Adrenal gland (tissue), 12 donors: Measurements from ENCODE around the gene MMP23B. TPM values are rescaled to one million over a fixed set of nuclear protein-coding genes. Genes with fewer than 3 reads are reported as not detected.

Experiments used
- DNase-seq, 7 donors: peaks; one replicate each; pipeline ENCODE4 v3.0.0-alpha.2; 2019 to 2020
- H3K27ac ChIP-seq, 5 donors: fragments of 200-600 bp; sonication (generic) in 4 of 5; 1 replicate in 3 of 5; 2 replicates in 2 of 5; pipeline versions ENCODE4 v1.5.1 to v1.8.0; 2016 to 2020; ENCODE audit warnings: mild to moderate bottlenecking in 1 of 5
- H3K27me3 ChIP-seq: fragments of 200-600 bp; 2 replicates; pipeline ENCODE4 v1.8.0; 2021
- H3K36me3 ChIP-seq, 2 donors: fragments of 200-600 bp; replicated peaks in 1 of 2; 1 replicate in 1 of 2; 2 replicates in 1 of 2; pipeline versions ENCODE4 v1.5.1 to v1.8.0; 2018 to 2022
- H3K4me1 ChIP-seq, 2 donors: fragments of 200-600 bp; replicated peaks in 1 of 2; 1 replicate in 1 of 2; 2 replicates in 1 of 2; pipeline versions ENCODE4 v1.5.1 to v1.8.0; 2018 to 2021
- H3K4me3 ChIP-seq, 4 donors: fragments of 200-600 bp; sonication (generic) in 3 of 4; one replicate each; pipeline ENCODE4 v1.5.1; 2016 to 2018
- H3K9me3 ChIP-seq, 3 donors: fragments of 200-600 bp; sonication (generic) in 1 of 3; replicated peaks in 1 of 3; 1 replicate in 2 of 3; 2 replicates in 1 of 3; pipeline versions ENCODE4 v1.5.1 to v1.8.0; 2016 to 2021
- POLR2A ChIP-seq, 2 donors: fragments of 450-650 bp; IDR thresholded peaks; one replicate each; pipeline ENCODE4 v1.6.1; 2017; ENCODE audit warnings: antibody characterized with exemption in 2 of 2, mild to moderate bottlenecking in 2 of 2, moderate library complexity in 1 of 2
- WGBS, 4 donors: extraction: QIAGEN DNeasy Blood & Tissue Kit in 2 of 4; methylation state at CpG; one replicate each; pipeline versions ENCODE4 v1.1.5 to v1.1.7; 2013 to 2017; 5-methylcytosine and 5-hydroxymethylcytosine counted together
- intact Hi-C, 2 donors: fragments of 100-400 bp; cut with DNase I; formaldehyde crosslinking; loops; one replicate each; pipeline versions ENCODE4 v1.14.1 to v1.15.0; 2022 to 2023
- polyA plus RNA-seq, 3 donors: library from polyadenylated mRNA; stranded (reverse); fragments of 200-250 nt in 2 of 3; fragments of 350-450 nt in 1 of 3; fragmentation: Illumina TruSeq in 1 of 3; extraction: RNeasy Lipid Tissue Mini Kit (QIAGEN cat#74804) in 1 of 3; gene quantifications; one replicate each; pipeline ENCODE4 v1.2.3, GENCODE V29; 2013 to 2014
- total RNA-seq, 9 donors: library from RNA; depleted of rRNA in 4 of 9; stranded (reverse); fragments of >200 nt in 4 of 9; fragments of 120-200 nt in 1 of 9; fragmentation: NEBNext Ultra II Directional in 1 of 9; extraction: Animal tissue kit (Norgen Biotek cat#: 25700) in 1 of 9; gene quantifications; one replicate each; pipeline versions ENCODE4 v1.1.0 to v1.2.4, GENCODE V29; 2013 to 2023
- TF ChIP-seq, protein P1 (sequence below), 6 experiments: fragments of 450-650 bp in 4 of 6; fragments of 200-600 bp in 2 of 6; sonication (generic) in 1 of 6; IDR thresholded peaks; 1 replicate in 5 of 6; 2 replicates in 1 of 6; pipeline versions ENCODE4 v1.5.1 to v1.8.0; 2016 to 2021; ENCODE audit warnings: antibody characterized with exemption in 6 of 6, mild to moderate bottlenecking in 2 of 6, moderate library complexity in 1 of 6
- donor health status: healthy with polysubstance abuse.
- donor health status: Bipolar disorder and iron deficiency.
- donor health status: DM: yes; HTN: yes; CAD: no.
- donor health status: DM: no; HTN: no; CAD: no.
- donor health status: DM: no; HTN: no; CAD: no.
- donor health status: DM: yes; HTN: yes; CAD: no.

The MMP23B gene
- total and polyA plus RNA-seq, 12 donors, result 1.6 to 28.0 (median 9.8) TPM; not detected in 1

DNA sequence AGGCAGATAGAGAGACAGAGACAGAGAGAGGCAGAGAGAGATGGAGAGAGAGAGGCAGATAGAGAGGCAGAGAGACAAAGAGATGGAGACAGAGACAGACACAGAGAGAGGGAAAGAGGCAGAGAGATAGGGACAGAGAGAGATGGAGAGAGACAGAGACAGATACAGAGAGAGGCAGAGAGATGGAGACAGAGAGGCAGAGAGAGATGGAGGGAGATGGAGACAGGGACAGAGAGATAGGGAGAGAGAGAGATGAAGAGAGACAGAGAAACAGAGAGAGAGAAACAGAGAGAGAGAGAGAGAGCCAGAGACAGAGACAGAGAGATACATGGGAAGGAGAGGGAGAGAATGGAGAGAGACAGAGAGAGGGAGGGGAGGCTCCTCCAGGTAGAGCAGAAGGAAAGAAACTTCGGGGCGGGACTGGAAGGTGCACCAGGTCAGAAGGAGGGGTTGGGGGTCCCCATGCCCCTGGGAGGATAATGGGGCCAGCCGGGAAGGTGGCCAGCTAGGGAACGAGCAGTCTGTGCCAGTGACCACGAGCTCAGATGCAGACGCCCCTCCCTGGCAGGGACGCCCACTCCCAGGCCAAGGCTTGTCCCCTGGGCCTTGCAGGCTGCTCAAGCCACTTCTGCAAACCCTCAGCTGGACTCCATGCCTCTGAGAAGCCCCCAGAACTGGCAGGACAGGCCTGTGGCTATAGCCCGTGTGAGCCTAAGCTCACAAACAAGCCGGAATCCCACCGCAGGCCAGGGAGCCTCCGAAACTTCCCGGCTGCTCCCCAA, 35.3 kb upstream of the MMP23B start:
- Histone ChIP-seq H3K27ac (peak overlapping the region in 1 of 5 donors; percentile 85), H3K4me1 (peaks cover 26 to 37% of the 10 kb centered on the region in 2 donors), H3K36me3 (no peaks in the 10 kb centered on the region), H3K4me3 (peak overlapping the region in 1 of 4 donors; percentile 51), H3K27me3 (no peaks in the 10 kb centered on the region), H3K9me3 (no peaks in the 10 kb centered on the region)
- intact Hi-C loops, result no loop called here
- peak in 2 of 7 donors; percentile 31 to 34 for DNase-seq
- TF ChIP-seq, protein P1, sequence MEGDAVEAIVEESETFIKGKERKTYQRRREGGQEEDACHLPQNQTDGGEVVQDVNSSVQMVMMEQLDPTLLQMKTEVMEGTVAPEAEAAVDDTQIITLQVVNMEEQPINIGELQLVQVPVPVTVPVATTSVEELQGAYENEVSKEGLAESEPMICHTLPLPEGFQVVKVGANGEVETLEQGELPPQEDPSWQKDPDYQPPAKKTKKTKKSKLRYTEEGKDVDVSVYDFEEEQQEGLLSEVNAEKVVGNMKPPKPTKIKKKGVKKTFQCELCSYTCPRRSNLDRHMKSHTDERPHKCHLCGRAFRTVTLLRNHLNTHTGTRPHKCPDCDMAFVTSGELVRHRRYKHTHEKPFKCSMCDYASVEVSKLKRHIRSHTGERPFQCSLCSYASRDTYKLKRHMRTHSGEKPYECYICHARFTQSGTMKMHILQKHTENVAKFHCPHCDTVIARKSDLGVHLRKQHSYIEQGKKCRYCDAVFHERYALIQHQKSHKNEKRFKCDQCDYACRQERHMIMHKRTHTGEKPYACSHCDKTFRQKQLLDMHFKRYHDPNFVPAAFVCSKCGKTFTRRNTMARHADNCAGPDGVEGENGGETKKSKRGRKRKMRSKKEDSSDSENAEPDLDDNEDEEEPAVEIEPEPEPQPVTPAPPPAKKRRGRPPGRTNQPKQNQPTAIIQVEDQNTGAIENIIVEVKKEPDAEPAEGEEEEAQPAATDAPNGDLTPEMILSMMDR (IDR thresholded peaks at IDR 0.05), result no peak
- no peak for TF ChIP-seq POLR2A (IDR thresholded peaks at IDR 0.05)
- 30 to 69% (median 34%) methylated on average over 4 to 12 of the region's 12 CpGs for WGBS, 4 donors

DNA sequence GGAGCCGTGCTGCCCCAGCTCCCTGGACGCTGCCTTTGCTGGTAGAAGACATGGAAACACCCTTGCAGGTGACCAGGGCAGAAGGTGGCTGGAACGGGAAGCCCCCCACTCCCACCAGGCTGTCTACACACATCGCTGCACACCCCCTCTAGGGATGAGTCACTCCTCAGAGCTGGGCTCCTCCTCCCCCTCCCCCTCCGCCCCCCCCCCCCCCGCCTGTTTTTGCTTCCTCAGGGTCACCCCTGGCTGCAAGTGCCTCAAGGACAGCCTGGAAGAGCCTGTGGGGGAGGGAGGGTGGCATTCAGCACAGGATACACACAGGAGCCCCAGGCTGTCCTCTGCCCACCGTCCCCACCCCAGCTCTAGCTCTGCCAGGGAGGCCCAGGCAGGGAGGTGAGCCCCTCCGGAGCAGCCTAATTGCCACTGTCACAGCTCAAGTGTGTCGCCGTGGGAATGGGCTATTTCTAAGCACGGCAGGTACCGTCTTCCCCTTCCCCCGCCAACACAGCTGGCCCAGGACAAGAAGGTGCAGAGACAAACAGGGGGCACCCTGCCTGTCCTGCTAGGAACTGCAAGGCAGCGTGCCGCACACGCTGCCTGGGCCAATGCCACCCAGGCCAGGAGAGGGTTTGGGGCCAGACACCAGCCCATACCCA, 34.6 kb upstream of the MMP23B start:
- WGBS, 4 donors, result 0 to 15% (median 11%) methylated on average over 2 to 15 of the region's 16 CpGs
- Histone ChIP-seq H3K27ac (peak overlapping the region in 4 of 5 donors; percentile 30 to 85 (median 50)), H3K36me3 (no peaks in the 10 kb centered on the region), H3K4me1 (peaks cover 26 to 37% of the 10 kb centered on the region in 2 donors), H3K9me3 (no peaks in the 10 kb centered on the region), H3K4me3 (peak overlapping the region in 1 of 4 donors; percentile 51), H3K27me3 (no peaks in the 10 kb centered on the region)
- peak in 1 of 2 donors; percentile 52 for TF ChIP-seq POLR2A (IDR thresholded peaks at IDR 0.05)
- TF ChIP-seq, protein P1 (IDR thresholded peaks at IDR 0.05), result peak; percentile 19 to 68 (median 46)
- intact Hi-C loops, result no loop called here
- DNase-seq, result peak; percentile 69 to 85 (median 78)

DNA sequence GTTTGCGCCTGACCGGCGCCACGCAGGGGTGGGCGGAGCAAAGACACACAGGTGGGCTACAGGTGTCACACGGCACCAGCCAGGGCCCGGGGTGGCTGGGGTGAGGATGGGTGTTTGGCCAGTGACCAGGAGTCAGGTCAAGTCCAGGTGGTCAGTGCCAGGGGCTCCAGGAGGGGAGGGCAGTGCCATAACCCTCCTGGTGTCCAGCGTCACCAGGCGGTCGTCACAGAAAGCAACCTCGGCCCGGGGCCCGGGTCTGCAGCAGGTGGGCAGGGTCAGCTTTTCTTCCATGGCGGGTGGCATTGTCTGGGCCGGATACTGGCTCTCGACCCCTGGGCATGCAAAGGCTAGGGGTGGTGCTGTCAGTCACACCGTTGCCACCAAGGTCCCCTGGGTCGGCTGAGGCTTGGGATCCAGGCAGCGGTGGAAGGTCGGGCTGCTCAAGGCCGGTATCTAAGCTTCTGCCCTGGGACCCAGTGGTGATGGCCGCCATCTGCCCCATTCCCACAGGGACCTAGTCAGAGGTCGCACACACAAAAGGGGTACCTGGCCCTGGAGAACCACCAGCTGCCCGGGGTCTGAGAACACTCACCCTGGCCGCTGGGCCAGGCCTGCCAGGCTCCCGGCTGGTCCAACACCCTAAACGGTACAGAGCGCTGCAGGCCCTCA, 33.8 kb upstream of the MMP23B start:
- DNase-seq, result peak in 3 of 7 donors; percentile 29 to 46 (median 39)
- intact Hi-C loops, result no loop called here
- Histone ChIP-seq H3K27ac (peak overlapping the region in 4 of 5 donors; percentile 30 to 85 (median 50)), H3K4me3 (peak overlapping the region in 1 of 4 donors; percentile 51), H3K9me3 (no peaks in the 10 kb centered on the region), H3K36me3 (no peaks in the 10 kb centered on the region), H3K4me1 (peaks cover 26 to 37% of the 10 kb centered on the region in 2 donors), H3K27me3 (no peaks in the 10 kb centered on the region)
- 41 to 63% (median 52%) methylated on average over 14 to 28 of the region's 28 CpGs for WGBS, 4 donors
- TF ChIP-seq, protein P1 (IDR thresholded peaks at IDR 0.05), result no peak
- TF ChIP-seq POLR2A (IDR thresholded peaks at IDR 0.05), result no peak

DNA sequence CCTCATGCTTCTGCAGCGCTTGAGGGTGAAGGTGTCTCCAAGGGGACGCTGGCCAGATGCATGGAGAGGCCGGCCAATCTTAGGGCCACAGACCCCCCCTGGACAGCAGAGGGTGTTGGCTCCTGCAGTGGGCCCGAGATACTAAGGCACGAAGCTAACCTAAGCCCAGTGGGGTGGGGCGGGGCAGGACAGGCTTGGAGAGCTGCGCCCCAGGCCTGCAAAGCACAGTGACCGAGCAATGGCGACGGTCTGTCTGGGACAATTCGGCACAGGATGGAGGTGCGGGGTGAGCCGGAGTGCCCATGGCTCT, 33.3 kb upstream of the MMP23B start:
- 73 to 100% (median 86%) methylated on average over 2 to 13 of the region's 13 CpGs for whole genome bisulfite sequencing, 4 donors

More for the DNA sequence above, 33.3 kb upstream of the MMP23B start:
- intact Hi-C loops, result no loop called here
- H3K27me3 ChIP-seq, result no peaks in the 10 kb centered on the region
- peaks cover 26 to 37% of the 10 kb centered on the region in 2 donors for H3K4me1 ChIP-seq
- TF ChIP-seq, protein P1 (IDR thresholded peaks at IDR 0.05), result no peak
- no peak for TF ChIP-seq POLR2A (IDR thresholded peaks at IDR 0.05)
- no peaks in the 10 kb centered on the region for H3K9me3 ChIP-seq
- no peaks in the 10 kb centered on the region for H3K36me3 ChIP-seq
- H3K4me3 ChIP-seq, result peak overlapping the region in 1 of 4 donors; percentile 51
- peak overlapping the region in 2 of 5 donors; percentile 57 to 85 for H3K27ac ChIP-seq
- DNase-seq, result peak in 2 of 7 donors; percentile 25 to 33
